ENCODE results near the gene CFAP54. TPM values are rescaled to one million over a fixed set of nuclear protein-coding genes. Genes with fewer than 3 reads are reported as not detected.

Gene CFAP54
- total RNA-seq, 4 donors from 2014 or later, result 0.22 to 0.62 (median 0.57) TPM; not detected in 1

DNA sequence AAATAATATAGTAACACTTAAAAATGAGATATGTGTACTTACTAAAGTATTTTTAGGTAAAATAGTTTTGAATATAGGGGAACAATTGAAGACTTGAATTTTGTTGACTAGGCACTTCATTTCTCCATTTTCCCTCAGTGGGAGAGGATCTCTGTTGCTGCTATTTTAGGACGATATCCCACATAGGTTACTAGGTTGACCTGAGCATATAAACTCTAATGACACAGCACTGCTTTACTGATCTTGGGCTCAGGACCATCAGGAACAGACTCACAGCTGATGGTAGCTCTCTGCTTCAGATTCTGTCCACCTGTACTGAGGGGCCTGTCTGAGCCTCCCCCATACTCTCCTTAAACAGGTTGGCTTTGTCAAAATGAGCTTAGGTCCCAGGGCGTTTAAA is 423.6 kb downstream of the CFAP54 start:
- no peak for DNase-seq
- Histone ChIP-seq H3K36me3 (no peaks in the 10 kb centered on the region), H3K4me3 (no peak overlapping the region), H3K27ac (no peak overlapping the region), H3K9me3 (no peaks in the 10 kb centered on the region), H3K4me1 (peaks cover 5 to 22% (median 6%) of the 10 kb centered on the region in 3 donors), H3K27me3 (no peaks in the 10 kb centered on the region)
- 87 to 97% methylated on average over 2 of the region's 2 CpGs for WGBS, 2 donors
- TF ChIP-seq, protein P1, sequence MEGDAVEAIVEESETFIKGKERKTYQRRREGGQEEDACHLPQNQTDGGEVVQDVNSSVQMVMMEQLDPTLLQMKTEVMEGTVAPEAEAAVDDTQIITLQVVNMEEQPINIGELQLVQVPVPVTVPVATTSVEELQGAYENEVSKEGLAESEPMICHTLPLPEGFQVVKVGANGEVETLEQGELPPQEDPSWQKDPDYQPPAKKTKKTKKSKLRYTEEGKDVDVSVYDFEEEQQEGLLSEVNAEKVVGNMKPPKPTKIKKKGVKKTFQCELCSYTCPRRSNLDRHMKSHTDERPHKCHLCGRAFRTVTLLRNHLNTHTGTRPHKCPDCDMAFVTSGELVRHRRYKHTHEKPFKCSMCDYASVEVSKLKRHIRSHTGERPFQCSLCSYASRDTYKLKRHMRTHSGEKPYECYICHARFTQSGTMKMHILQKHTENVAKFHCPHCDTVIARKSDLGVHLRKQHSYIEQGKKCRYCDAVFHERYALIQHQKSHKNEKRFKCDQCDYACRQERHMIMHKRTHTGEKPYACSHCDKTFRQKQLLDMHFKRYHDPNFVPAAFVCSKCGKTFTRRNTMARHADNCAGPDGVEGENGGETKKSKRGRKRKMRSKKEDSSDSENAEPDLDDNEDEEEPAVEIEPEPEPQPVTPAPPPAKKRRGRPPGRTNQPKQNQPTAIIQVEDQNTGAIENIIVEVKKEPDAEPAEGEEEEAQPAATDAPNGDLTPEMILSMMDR (IDR thresholded peaks at IDR 0.05), result no peak
- no peak for TF ChIP-seq POLR2A (IDR thresholded peaks at IDR 0.05)
- intact Hi-C loops (cut with DNase I), result no loop called here

DNA sequence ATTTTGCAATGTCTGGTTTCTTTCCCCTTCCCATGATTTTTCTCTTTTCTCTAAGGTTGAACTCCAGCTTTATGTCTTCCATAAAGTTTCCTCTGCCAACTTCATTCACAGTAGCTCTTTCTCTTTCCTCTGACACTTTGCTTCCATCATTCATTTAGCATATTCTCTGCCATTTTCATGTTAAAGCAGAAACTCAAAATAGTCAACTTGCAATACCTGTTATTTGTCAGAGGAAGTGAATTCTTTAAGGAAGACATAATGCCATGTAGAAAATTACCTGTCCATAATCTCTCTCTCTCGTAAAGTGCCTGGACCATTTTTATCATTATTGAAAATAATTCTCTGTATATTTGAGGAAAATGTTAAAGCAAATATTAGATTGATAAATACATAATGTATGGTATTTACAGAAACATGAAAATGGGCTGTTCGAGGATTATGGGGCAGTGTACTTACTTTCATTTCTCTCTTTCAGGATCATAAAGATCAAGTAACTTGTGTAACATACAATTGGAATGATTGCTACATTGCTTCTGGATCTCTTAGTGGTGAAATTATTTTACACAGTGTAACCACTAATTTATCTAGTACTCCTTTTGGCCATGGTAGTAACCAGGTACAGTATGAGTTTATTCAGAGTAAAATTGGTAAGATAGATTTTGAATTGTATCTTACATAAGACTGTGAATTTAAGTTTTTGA is 430.3 kb downstream of the CFAP54 start:
- Histone ChIP-seq H3K36me3 (peaks cover 0 to 31% (median 0%) of the 10 kb centered on the region in 3 donors), H3K4me1 (no peaks in the 10 kb centered on the region), H3K27me3 (no peaks in the 10 kb centered on the region), H3K9me3 (no peaks in the 10 kb centered on the region), H3K4me3 (no peak overlapping the region), H3K27ac (no peak overlapping the region)
- intact Hi-C loops (cut with DNase I), result no loop called here
- 91% methylated on average over 2 of the region's 2 CpGs for WGBS, 2 donors
- no peak for DNase-seq
- TF ChIP-seq, protein P1 (IDR thresholded peaks at IDR 0.05), result no peak
- no peak for TF ChIP-seq POLR2A (IDR thresholded peaks at IDR 0.05)

Other genes with a start within 250 kb of the CFAP54 start
- 10 to 100 TPM; 15.4 to 37.4 (median 19.9) TPM for gene CDK17, start 89.1 kb upstream of the CFAP54 start, total RNA-seq

All from esophagus squamous epithelium (tissue), 5 donors.